Stomach (tissue), 4 donors: Measurements from ENCODE around the gene PACSIN3.

Source experiments
- EP300 ChIP-seq: sonication (generic); formaldehyde crosslinking; IDR thresholded peaks from one replicate; pipeline ENCODE4 v1.6.1; 2017; ENCODE audit warnings: antibody characterized with exemption
- POLR2A ChIP-seq, 4 donors: fragments of 450-650 bp; IDR thresholded peaks; one replicate each; pipeline ENCODE4 v1.6.1; 2016; ENCODE audit warnings: antibody characterized with exemption in 4 of 4, control low read depth in 2 of 4, mild to moderate bottlenecking in 1 of 4, moderate library complexity in 1 of 4
- POLR2AphosphoS5 ChIP-seq, 3 donors: sonication (generic); formaldehyde crosslinking; IDR thresholded peaks; one replicate each; pipeline ENCODE4 v1.6.1; 2016; ENCODE audit warnings: antibody characterized with exemption in 3 of 3
- TF ChIP-seq, protein P1 (sequence below), 7 experiments: fragments of 450-650 bp in 4 of 7; fragments of 200-600 bp in 3 of 7; sonication (generic) in 3 of 7; IDR thresholded peaks; one replicate each; pipeline ENCODE4 v1.5.1; 2016 to 2019; ENCODE audit warnings: antibody characterized with exemption in 7 of 7, control low read depth in 2 of 7, mild to moderate bottlenecking in 1 of 7

DNA sequence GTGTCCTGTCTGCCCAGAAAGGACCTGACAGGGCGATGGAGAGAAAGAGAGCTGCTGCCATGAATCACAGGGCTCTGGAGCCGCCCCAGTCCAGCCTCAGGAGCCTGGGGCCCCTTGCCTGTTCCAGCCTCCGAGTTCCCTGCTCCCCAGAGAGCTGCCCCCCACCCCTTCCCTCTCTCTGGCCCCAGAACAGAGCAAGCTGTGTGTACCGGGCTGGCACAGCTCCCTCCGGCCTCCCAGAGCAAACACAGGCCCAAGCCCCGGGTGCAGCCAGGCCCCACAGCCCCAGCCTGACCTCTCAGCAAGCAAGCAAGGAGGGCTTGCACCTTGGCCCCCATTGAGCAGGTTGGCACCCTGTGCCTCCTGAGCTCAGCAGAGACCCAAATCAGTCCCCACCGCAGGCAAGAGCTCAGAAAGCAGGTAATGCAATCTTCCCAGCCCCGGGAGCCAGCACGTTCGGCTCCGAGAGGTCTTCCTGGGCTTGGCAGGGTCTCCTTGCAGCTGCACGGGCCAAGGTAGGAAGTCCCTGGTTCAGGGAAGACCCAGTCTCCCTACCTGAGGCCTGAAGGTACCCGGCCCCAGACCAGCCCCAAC is 1.4 kb downstream of the PACSIN3 start:
- TF ChIP-seq, protein P1, sequence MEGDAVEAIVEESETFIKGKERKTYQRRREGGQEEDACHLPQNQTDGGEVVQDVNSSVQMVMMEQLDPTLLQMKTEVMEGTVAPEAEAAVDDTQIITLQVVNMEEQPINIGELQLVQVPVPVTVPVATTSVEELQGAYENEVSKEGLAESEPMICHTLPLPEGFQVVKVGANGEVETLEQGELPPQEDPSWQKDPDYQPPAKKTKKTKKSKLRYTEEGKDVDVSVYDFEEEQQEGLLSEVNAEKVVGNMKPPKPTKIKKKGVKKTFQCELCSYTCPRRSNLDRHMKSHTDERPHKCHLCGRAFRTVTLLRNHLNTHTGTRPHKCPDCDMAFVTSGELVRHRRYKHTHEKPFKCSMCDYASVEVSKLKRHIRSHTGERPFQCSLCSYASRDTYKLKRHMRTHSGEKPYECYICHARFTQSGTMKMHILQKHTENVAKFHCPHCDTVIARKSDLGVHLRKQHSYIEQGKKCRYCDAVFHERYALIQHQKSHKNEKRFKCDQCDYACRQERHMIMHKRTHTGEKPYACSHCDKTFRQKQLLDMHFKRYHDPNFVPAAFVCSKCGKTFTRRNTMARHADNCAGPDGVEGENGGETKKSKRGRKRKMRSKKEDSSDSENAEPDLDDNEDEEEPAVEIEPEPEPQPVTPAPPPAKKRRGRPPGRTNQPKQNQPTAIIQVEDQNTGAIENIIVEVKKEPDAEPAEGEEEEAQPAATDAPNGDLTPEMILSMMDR (IDR thresholded peaks at IDR 0.05), result no peak
- TF ChIP-seq EP300 (no peak), POLR2A (IDR thresholded peaks at IDR 0.05) (no peak), POLR2AphosphoS5 (IDR thresholded peaks at IDR 0.05) (no peak)
